GM20431 (cell line): ENCODE results near the gene POU6F2.
"Not testable (repeated sequence)": the region's sequence is repeated elsewhere in the genome, so short reads cannot be mapped to it uniquely, and the experiment has no call there.

Experiments used
- in situ Hi-C: fragments of 300-500 bp; cut with MseI, MboI; formaldehyde crosslinking; loops from one replicate; pipeline ENCODE4 v1.15.0; 2020; ENCODE audit warnings: low sequenced_read_pairs; ENCODE audit not compliant: unreplicated experiment

POU6F2 gene

GRCh38 chr7:39324139-39324760, 346.5 kb downstream of the POU6F2 start:
- in situ Hi-C loops, result no loop called here

DNA sequence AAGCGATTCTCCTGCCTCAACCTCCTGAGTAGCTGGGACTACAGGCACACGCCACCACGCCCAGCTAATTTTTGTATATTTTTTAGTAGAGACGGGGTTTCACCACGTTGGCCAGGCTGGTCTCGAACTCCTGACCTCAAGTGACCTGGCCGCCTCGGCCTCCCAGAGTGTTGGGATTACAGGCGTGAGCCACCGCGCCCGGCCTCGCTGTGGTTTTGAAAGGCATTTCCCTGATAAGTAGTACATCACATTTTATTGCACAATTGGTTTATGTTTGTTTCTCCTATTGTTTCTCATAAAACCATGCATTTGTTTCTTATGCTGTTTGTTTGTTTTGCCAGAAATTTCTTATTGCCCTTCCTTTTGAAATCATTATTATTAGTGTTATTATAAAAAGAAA, 353.9 kb downstream of the POU6F2 start:
- in situ Hi-C loops, result not testable (repeated sequence)

- in situ Hi-C loops, result no loop called here
These were observed 354.4 kb downstream of the POU6F2 start for GRCh38 chr7:39332142-39332541.

- in situ Hi-C loops, result no loop called here
These were observed 356.0 kb downstream of the POU6F2 start for GRCh38 chr7:39333701-39334100.

DNA sequence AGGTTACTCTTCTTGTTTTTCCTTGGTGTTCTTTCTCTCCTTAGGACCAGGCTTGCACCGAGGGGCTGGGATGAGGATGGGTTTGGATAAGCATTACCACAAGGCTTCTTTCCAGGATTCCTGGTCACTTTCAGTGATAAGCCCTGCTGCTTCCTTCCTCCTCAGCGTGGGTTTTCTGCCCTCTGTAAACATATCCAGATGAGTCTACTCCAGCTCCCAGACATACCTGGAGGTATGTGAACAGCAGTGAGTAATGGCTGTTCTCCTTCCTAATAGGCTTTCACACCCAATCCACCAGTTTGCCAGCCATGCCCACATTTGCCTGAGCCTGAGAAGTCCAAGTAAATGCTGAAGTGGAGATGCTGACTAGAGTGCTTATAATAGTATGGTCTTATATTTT, 358.7 kb downstream of the POU6F2 start:
- in situ Hi-C loops, result no loop called here

GRCh38 chr7:39338716-39339115, 361.0 kb downstream of the POU6F2 start:
- in situ Hi-C loops, result no loop called here

- in situ Hi-C loops, result no loop called here
These were observed 361.9 kb downstream of the POU6F2 start for GRCh38 chr7:39339591-39339990.

DNA sequence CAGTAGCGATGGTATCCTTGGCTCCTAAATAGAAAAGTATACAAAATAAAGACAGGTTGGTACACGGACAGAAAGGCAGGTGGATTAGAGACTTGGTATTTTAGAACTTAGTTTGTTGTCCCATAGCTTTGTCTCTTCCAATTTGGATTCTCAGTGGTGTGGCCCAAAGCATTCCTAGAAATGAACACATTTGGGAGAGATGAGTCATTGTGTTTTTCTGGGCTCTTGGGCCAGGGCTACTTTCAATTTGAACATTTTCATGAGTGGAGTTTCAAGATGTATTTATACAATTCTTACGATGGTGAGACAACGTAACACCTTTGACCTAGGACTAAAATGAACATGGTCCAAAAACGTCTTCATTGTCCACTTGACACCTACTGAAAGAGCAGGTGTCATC, 363.4 kb downstream of the POU6F2 start:
- in situ Hi-C loops, result no loop called here

DNA sequence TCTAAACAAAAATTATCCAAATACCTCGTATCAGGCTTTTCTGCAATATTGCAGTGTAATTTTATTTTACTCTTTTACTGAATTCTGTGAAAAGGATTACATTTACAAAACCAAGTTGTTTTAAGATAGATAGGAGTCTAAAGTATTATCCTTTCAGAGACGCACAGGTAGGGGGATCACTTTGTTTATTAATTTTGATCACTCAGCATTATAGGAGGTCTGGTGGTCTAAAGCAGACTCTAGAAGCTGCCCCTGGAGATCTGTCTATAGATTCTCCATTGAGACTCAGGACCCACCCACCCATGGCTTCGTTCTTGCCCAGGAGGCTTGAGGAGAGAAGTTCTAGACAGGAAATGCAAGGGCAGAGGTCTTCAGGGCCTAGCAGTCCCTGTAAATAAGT, 365.1 kb downstream of the POU6F2 start:
- in situ Hi-C loops, result no loop called here

- in situ Hi-C loops, result no loop called here
These were observed 371.9 kb downstream of the POU6F2 start for GRCh38 chr7:39349452-39350123.

GRCh38 chr7:39353615-39354376, 376.1 kb downstream of the POU6F2 start:
- in situ Hi-C loops, result no loop called here

DNA sequence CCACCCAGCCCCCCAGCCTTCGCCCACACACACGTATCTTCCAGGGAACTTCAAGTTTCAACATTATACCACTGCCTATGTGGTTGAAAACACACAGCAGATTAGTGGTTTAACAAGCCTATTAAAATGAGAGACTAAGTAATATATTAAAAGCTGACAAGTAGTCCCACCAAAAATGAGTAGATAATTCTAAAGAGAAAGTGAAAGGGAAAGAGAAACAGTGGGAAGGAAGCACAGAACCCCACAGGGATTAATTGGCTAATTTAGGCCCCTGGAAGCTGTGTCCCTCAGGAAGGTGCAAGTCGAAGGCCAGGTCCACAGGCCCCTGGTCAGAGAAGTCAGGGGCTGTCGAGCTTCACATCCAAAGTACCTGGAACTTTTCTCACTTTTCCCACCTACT, 378.0 kb downstream of the POU6F2 start:
- in situ Hi-C loops, result no loop called here

- in situ Hi-C loops, result no loop called here
These were observed 378.6 kb downstream of the POU6F2 start for GRCh38 chr7:39356172-39356925.

GRCh38 chr7:39357648-39358047, 379.9 kb downstream of the POU6F2 start:
- in situ Hi-C loops, result no loop called here

GRCh38 chr7:39360038-39360437, 382.3 kb downstream of the POU6F2 start:
- in situ Hi-C loops, result no loop called here

- in situ Hi-C loops, result no loop called here
These were observed 383.1 kb downstream of the POU6F2 start for GRCh38 chr7:39360766-39361165.

- in situ Hi-C loops, result no loop called here
These were observed 388.1 kb downstream of the POU6F2 start for GRCh38 chr7:39365751-39366295.

DNA sequence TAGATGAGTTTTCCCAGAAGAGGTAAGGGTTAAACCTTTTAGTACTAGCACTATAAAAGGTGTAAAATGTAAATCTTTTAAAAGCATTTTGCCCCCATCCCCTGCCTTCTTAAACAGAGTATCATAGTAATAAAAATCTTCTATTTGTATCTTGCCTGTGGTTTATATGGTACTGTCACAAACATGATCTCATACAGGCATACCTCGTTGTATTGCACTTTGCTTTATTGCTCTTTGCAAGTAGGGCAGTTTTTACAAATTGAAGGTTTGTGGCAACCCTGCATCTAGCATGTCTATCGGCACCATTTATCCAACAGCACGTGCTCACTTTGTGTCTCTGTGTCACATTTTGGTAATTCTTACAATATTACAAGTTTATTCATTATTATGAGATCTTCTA, 389.7 kb downstream of the POU6F2 start:
- in situ Hi-C loops, result no loop called here

- in situ Hi-C loops, result no loop called here
These were observed 390.2 kb downstream of the POU6F2 start for GRCh38 chr7:39367943-39368342.

GRCh38 chr7:39372383-39372782, 394.7 kb downstream of the POU6F2 start:
- in situ Hi-C loops, result no loop called here
